Stimulated activated CD8-positive, alpha-beta memory T cell treated with anti-CD3 and anti-CD28 coated beads, Interleukin-2, amount 100 ng/mL, for 48 hours (primary cell): Measurements from ENCODE around the gene CENPT.

ENCODE experiments used
- DNase-seq, 2 donors: peaks; one replicate each; pipeline ENCODE4 v3.0.0-alpha.2; 2020; ENCODE audit warnings: low read depth in 2 of 2

CENPT gene

GRCh38 chr16:67807148-67807682 is 40.3 kb downstream of the CENPT start:
- DNase-seq: no peak

- peak; percentile 91 to 93 for DNase-seq
These were observed 40.9 kb downstream of the CENPT start, which contains the start of the genes RANBP10 and TSNAXIP1 for GRCh38 chr16:67806428-67807147. Gene RANBP10, minus strand, starts transcription at chr16:67806560. Its CDS starts 24 bp downstream, at chr16:67806536. Gene TSNAXIP1, plus strand, starts transcription at chr16:67806889. Its CDS starts 261 bp downstream, at chr16:67807150.

GRCh38 chr16:67805718-67806427 is 41.6 kb downstream of the CENPT start:
- DNase-seq: no peak

GRCh38 chr16:67804853-67805542 is 42.5 kb downstream of the CENPT start:
- DNase-seq: no peak

GRCh38 chr16:67803894-67804293 is 43.6 kb downstream of the CENPT start:
- no peak for DNase-seq

- DNase-seq: no peak
These were observed 45.6 kb downstream of the CENPT start for GRCh38 chr16:67801883-67802282.

- DNase-seq: no peak
These were observed 46.3 kb downstream of the CENPT start for GRCh38 chr16:67801241-67801640.

GRCh38 chr16:67800338-67800926 is 47.1 kb downstream of the CENPT start:
- no peak for DNase-seq

- DNase-seq: no peak
These were observed 51.3 kb downstream of the CENPT start for GRCh38 chr16:67796099-67796718.

GRCh38 chr16:67790071-67790470 is 57.4 kb downstream of the CENPT start:
- no peak for DNase-seq

- no peak for DNase-seq
These were observed 61.0 kb downstream of the CENPT start for GRCh38 chr16:67786491-67786890.

- DNase-seq: no peak
These were observed 64.2 kb downstream of the CENPT start for GRCh38 chr16:67783353-67783725.

- no peak for DNase-seq
These were observed 64.7 kb downstream of the CENPT start for GRCh38 chr16:67782567-67783352.

- no peak for DNase-seq
These were observed 66.0 kb downstream of the CENPT start for GRCh38 chr16:67781565-67781921.

GRCh38 chr16:67780847-67781564 is 66.5 kb downstream of the CENPT start:
- DNase-seq: no peak

GRCh38 chr16:67779256-67780014 is 68.1 kb downstream of the CENPT start:
- no peak for DNase-seq
